ENCODE data around the gene GPR101. TPM values are rescaled to one million over a fixed set of nuclear protein-coding genes. Genes with fewer than 3 reads are reported as not detected.
A peak's percentile ranks its signal among the peaks of the same experiment; 100 is the strongest.

Gene GPR101
- total RNA-seq, 1 donor from 2014 or later = not detected

DNA sequence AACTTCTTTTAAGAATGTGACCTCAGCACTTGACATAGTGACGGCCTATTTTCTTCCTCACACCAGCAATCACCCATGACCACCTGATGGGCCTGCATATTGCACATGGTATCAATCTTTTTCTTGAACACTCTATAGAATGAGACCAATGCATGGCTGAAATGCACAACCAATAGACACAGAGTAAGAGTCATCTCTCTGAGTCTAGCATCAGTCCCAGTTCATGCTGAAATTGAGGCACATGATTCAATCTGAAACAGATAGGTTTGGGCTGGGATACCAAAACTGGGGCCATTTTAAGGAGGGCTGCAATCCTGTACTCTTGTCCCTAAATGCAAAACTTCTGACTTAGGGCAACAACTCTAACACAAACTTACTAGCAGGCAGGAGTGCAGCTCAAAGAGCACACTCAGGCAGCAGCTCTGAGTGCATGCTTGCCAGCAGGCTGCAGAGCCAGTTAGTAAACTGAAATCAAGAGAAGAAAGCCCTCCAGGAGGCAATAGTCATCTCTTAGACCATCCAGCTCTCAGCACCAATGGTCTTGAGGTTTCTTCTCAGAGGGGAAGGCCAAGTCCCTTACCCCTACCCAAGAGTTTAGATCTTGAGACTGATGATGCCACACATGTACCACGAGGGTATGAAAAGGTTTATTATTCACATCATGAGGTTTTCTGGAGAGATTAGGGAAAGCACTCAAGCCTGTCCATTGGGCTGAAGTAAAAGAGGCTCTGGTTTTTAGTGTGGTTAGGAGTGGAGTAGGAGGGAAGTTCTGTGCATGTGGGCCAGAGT lies 24.7 kb upstream of the GPR101 start:
- Histone ChIP-seq H3K4me1 (ENCODE audit: insufficient read depth, low read length) (no peaks in the 10 kb centered on the region), H3K9ac (ENCODE audit: low read length) (no peak overlapping the region), H3K36me3 (ENCODE audit: insufficient read depth, low read length) (no peaks in the 10 kb centered on the region), H2AFZ (ENCODE audit: low read depth, low read length) (no peak overlapping the region), H3K27me3 (ENCODE audit: insufficient read depth, low read length) (peaks cover 3% of the 10 kb centered on the region), H3K9me3 (ENCODE audit: insufficient read depth, low read depth, low read length) (no peaks in the 10 kb centered on the region), H4K20me1 (ENCODE audit: insufficient read depth, low read length) (no peaks in the 10 kb centered on the region), H3K4me2 (ENCODE audit: low read length) (no peak overlapping the region), H3K79me2 (ENCODE audit: insufficient read depth, low read length) (no peaks in the 10 kb centered on the region), H3K4me3 (ENCODE audit: insufficient read depth, low read depth, low read length) (no peak overlapping the region), H3K27ac (ENCODE audit: low read depth, low read length) (no peak overlapping the region)
- FAIRE-seq (no peak), DNase-seq (ENCODE audit: low read depth) (no peak)
- Mint-ChIP-seq H3K4me3 (ENCODE audit: unreplicated experiment) (no peak overlapping the region), H3K4me1 (ENCODE audit: low read depth, unreplicated experiment) (peaks cover 2% of the 10 kb centered on the region), H3K27me3 (ENCODE audit: low read depth, unreplicated experiment) (peaks cover 22% of the 10 kb centered on the region), H3K9me3 (ENCODE audit: unreplicated experiment) (no peaks in the 10 kb centered on the region), H3K27ac (ENCODE audit: unreplicated experiment) (no peak overlapping the region), H3K36me3 (ENCODE audit: low read depth, unreplicated experiment) (no peaks in the 10 kb centered on the region)
- TF ChIP-seq, protein P1, sequence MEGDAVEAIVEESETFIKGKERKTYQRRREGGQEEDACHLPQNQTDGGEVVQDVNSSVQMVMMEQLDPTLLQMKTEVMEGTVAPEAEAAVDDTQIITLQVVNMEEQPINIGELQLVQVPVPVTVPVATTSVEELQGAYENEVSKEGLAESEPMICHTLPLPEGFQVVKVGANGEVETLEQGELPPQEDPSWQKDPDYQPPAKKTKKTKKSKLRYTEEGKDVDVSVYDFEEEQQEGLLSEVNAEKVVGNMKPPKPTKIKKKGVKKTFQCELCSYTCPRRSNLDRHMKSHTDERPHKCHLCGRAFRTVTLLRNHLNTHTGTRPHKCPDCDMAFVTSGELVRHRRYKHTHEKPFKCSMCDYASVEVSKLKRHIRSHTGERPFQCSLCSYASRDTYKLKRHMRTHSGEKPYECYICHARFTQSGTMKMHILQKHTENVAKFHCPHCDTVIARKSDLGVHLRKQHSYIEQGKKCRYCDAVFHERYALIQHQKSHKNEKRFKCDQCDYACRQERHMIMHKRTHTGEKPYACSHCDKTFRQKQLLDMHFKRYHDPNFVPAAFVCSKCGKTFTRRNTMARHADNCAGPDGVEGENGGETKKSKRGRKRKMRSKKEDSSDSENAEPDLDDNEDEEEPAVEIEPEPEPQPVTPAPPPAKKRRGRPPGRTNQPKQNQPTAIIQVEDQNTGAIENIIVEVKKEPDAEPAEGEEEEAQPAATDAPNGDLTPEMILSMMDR (IDR thresholded peaks at IDR 0.05; ENCODE audit: insufficient read depth, low read depth, low read length) = no peak
- TF ChIP-seq EZH2 (IDR thresholded peaks at IDR 0.05; ENCODE audit: insufficient read depth, low read length) = no peak

DNA sequence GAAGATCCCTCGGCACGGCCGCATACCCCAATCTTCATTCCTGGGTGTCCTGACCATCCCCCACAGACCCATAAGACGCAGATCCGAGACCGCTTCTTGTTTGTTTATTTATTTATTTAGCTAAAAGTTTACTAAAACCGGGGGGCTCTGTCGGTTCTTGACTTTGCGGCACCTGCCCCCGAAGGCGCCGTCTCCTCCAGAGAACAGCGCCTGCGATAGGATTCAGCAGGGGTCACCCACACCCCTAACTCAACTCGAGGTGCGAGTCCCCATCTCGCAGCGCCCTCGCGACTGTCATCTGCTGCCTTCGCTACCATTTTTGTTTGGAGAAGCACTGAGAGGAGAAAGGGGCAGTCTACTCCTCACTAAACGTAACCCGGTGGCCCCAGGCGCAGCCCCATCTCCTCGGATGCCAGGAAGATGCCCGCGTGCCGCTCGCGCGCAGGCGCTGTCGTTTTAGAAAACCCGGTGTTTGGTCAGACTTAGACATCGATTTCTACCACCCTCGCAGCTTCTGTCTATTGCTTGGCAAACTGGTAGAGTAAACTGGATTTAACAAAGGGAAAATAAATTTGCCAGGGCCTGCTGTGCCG lies 18.9 kb upstream of the GPR101 start:
- Histone ChIP-seq H3K27me3 (ENCODE audit: insufficient read depth, low read length) (peaks cover 9% of the 10 kb centered on the region), H3K36me3 (ENCODE audit: insufficient read depth, low read length) (no peaks in the 10 kb centered on the region), H3K27ac (ENCODE audit: low read depth, low read length) (no peak overlapping the region), H3K9me3 (ENCODE audit: insufficient read depth, low read depth, low read length) (no peaks in the 10 kb centered on the region), H3K79me2 (ENCODE audit: insufficient read depth, low read length) (no peaks in the 10 kb centered on the region), H2AFZ (ENCODE audit: low read depth, low read length) (peak overlapping the region; percentile 77), H3K4me1 (ENCODE audit: insufficient read depth, low read length) (peaks cover 4% of the 10 kb centered on the region), H3K9ac (ENCODE audit: low read length) (no peak overlapping the region), H3K4me2 (ENCODE audit: low read length) (peak overlapping the region; percentile 87), H4K20me1 (ENCODE audit: insufficient read depth, low read length) (no peaks in the 10 kb centered on the region), H3K4me3 (ENCODE audit: insufficient read depth, low read depth, low read length) (peak overlapping the region; percentile 51)
- H3K36me3 Mint-ChIP-seq (ENCODE audit: low read depth, unreplicated experiment) = peaks cover 2% of the 10 kb centered on the region
- no peak for DNase-seq (ENCODE audit: low read depth)
- H3K9me3 Mint-ChIP-seq (ENCODE audit: unreplicated experiment) = no peaks in the 10 kb centered on the region
- TF ChIP-seq, protein P1 (IDR thresholded peaks at IDR 0.05; ENCODE audit: insufficient read depth, low read depth, low read length) = no peak
- TF ChIP-seq EZH2 (IDR thresholded peaks at IDR 0.05; ENCODE audit: insufficient read depth, low read length) = no peak
- H3K4me1 Mint-ChIP-seq (ENCODE audit: low read depth, unreplicated experiment) = no peaks in the 10 kb centered on the region
- H3K27ac Mint-ChIP-seq (ENCODE audit: unreplicated experiment) = peak overlapping the region; percentile 75
- H3K4me3 Mint-ChIP-seq (ENCODE audit: unreplicated experiment) = peak overlapping the region; percentile 84
- FAIRE-seq = no peak
- H3K27me3 Mint-ChIP-seq (ENCODE audit: low read depth, unreplicated experiment) = peaks cover 39% of the 10 kb centered on the region
